Activated CD8-positive, alpha-beta memory T cell treated with anti-CD3 and anti-CD28 coated beads, Interleukin-2, amount 50 U/mL, for 4 hours (primary cell): ENCODE measurements around the gene TBC1D10A.

Experiments used
- DNase-seq: peaks from one replicate; pipeline ENCODE4 v3.0.0-alpha.2; 2020

Gene TBC1D10A

DNA sequence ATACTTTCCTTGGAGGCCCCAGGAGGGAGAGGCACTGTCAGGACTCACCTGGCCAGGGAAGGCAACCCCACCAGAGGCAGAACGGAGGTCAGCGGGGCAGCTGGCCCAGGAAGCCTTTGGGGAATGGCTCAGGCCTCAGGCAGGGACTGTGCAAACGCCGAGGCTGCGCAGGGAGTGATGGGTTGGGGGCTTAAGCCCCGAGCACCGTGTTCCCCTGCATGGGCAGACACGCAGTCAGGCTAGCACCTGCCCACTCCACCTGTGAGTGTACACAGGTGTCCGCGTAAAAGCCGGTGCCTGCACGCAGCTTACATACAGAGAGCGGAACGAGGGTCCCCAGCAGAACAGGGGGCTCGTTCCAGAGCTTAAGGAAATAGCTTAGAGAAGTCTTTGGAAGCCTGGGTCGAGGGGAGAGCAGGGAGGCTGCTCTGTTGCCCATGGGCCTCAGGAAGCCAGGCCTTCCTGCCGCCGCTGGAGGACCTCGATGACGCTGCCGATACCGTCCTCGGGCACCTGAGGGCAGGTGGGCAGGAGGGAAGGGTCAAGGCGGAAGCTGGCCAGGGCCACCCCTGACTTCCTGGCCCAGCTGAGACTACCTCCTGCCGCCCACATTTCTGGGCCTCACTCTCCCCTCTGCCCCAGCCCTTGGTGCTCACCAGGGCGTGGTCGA is 41.4 kb downstream of the TBC1D10A start:
- DNase-seq: no peak

- no peak for DNase-seq
Measured at GRCh38 chr22:30284666-30285065, 42.1 kb downstream of the TBC1D10A start.

DNA sequence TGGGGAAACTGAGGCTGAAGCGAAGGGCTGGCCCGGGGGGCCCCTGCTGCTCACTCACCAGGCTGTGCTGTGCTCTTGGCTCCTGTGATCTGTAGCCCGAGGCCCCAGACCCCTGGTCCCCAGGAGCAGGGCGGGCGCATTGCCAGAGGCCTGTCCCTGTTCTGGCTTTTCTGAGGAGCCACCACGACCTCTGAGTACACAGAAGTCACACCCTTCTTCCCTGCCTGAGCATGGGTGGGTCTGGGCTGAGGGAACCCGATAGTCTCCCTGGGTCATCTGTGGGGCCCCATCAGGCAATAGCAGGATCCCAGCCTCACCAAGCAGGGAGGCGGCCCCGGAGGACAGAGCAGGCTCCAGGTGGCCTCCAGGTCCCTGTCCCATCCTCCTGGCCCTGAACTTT is 42.6 kb downstream of the TBC1D10A start:
- DNase-seq: no peak

GRCh38 chr22:30283342-30283741 is 43.4 kb downstream of the TBC1D10A start:
- no peak for DNase-seq

- no peak for DNase-seq
Measured at GRCh38 chr22:30282616-30283046, 44.1 kb downstream of the TBC1D10A start.

- no peak for DNase-seq
Measured at GRCh38 chr22:30280505-30280904, 46.2 kb downstream of the TBC1D10A start.

DNA sequence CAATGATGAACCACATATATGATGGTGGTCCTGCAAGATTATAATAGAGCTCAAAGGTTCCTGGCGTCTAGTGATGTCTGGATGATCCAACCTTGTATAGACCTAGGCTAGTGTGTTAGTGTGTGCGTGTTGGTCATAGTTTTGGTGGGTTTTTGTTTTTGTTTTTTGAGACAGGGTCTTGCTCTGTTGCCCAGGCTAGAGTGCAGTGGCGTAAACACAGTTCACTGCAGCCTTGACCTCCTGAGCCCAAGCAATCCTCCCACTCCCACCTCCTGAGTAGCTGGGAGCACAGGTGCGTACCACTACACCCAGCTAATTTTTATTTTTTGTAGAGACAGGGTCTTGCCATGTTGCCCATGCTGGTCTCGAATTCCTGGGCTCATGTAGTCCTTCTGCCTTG is 46.8 kb downstream of the TBC1D10A start:
- no peak for DNase-seq

DNA sequence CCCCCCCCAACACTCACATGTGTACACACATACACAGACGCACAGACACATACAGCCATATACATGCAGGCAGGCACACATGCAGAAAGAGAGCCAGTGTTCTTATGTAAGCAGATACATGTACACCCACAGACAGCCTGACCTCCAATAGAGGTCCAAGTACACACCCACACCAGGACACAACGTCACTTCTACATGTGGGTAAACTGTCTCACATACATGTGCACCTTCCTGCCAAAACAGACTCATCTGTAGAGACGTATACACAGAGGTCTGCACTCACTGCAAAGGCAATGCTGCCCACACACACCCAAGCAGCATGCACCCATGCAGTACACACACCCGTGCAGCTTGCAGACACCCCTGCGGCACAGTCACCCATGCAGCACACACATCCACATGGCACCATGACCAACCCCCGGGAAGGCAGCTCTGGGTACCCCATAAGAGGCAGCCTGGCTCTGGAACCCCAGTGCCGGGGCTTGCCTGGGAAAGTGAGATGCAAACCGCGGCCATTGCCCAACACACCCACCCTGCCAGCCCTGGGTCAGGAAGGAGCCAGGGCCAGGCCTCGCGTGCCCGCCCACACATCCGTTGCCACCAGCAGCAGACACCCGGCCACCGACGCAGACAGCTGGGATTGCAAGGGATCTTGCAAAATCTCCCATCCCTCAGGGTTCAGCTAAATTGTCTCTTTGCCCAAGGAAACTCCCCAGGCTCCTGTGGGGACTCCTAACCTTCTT is 47.5 kb downstream of the TBC1D10A start:
- no peak for DNase-seq

GRCh38 chr22:30277547-30278344 is 49.0 kb downstream of the TBC1D10A start:
- no peak for DNase-seq

GRCh38 chr22:30276039-30276438 is 50.7 kb downstream of the TBC1D10A start:
- DNase-seq: no peak

DNA sequence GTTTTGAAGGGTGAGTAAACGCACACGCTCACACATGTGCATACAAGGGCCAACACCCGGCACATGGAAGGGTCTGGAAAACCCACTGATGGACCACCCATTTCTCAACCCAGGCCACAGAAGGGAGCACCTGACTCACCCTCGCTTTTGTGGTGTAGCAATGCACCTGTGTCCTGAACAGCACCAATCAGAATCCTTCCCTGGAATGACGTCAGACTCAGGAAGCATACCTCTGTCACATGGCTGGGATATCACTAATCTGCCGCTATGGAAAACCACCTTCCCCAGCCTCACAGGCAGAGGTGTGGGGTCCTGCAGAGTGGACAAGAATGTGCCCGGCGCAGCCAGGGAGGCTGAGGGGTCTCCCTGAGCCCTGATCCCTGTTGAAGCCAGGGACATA is 51.1 kb downstream of the TBC1D10A start:
- peak; percentile 52 for DNase-seq

DNA sequence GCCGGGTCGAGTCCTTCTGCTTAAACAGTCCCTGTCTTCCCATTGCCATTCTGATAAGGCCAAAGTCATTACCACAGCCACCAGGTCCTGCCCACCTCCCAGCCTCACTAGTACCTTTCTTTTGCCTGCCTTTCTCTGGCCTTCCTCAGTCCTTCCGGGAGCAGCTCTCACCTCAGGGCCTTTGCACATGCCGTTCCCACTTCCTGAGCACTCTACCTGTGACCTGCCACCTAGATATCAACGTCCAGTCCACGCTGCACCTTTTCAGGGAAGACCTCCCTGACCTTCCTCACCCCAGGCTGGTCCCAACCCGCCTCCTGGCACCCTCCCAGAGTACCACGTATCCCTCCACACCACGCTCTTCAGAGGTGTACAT is 52.3 kb downstream of the TBC1D10A start:
- no peak for DNase-seq

DNA sequence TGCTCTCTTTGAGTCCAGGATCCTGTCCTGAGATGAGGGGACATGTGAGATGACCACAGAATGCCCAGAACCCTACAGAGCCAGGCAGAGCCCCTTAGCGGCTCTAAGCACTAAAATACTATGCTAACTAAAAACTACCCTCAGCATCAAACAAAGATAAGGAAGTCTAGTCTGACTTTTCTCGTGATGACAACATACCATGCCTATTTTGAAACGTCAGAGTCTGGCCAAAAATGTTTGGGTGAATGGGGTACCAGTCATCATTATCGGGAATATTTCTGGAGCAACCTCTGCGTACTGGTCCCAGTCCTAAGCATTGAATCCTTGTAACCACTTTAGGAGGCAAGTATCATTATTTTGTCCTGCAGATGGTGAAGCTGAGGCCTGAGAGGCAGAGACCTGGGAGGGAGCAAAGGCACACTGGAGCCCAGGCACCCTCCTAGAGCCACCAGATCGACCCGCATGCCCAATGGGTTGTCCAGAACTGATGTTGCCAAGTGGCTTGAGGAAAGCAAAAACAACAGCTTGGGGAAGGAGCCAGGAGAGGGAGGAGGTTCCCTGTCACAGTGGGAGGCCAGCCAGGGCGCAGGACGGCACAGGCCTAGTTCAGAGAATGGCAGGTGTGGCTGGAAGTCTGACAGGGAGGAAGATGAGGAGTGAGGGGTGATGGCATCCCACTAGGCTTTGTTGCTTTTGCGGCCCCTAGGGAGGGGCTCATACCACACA is 52.9 kb downstream of the TBC1D10A start:
- no peak for DNase-seq

DNA sequence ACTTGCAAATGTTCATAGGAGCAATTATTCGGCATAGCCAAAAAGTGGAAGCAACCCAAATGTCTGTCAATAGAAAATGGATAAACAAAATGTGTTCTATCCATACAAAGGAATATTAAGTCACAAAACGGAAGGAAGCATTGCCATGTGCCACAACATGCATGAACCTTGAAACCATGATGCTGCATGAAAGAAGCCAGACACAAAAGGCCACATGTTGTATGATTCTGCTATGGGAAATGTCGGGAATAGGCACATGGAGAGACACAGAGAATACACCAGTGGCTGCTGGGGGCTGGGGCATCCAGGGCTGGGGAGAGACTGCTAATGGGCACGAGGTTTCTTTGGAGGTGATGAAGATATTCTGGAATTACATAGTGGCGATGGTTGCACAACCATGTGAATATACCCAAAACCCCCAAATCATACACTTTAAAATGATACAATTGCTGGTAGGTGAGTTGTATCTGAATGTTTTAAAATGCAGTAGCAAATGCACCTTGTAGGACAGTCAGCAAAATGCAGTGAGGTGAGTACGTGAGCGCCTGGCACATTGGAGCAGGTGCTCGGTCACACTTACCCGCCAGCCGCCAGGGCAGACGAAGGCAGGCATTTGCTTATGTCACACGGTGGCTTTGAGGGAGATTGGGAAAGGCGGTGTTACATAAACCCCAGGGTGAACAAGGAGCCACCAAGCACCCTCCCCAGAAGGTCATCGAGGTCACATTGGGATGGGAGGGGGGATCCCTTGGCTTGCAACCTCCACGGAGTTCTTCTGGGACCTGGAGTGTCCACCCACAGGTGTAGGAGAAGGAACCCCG is 53.8 kb downstream of the TBC1D10A start:
- no peak for DNase-seq

GRCh38 chr22:30270832-30271231 is 55.9 kb downstream of the TBC1D10A start:
- DNase-seq: no peak

- no peak for DNase-seq
Measured at GRCh38 chr22:30268331-30268730, 58.4 kb downstream of the TBC1D10A start.

DNA sequence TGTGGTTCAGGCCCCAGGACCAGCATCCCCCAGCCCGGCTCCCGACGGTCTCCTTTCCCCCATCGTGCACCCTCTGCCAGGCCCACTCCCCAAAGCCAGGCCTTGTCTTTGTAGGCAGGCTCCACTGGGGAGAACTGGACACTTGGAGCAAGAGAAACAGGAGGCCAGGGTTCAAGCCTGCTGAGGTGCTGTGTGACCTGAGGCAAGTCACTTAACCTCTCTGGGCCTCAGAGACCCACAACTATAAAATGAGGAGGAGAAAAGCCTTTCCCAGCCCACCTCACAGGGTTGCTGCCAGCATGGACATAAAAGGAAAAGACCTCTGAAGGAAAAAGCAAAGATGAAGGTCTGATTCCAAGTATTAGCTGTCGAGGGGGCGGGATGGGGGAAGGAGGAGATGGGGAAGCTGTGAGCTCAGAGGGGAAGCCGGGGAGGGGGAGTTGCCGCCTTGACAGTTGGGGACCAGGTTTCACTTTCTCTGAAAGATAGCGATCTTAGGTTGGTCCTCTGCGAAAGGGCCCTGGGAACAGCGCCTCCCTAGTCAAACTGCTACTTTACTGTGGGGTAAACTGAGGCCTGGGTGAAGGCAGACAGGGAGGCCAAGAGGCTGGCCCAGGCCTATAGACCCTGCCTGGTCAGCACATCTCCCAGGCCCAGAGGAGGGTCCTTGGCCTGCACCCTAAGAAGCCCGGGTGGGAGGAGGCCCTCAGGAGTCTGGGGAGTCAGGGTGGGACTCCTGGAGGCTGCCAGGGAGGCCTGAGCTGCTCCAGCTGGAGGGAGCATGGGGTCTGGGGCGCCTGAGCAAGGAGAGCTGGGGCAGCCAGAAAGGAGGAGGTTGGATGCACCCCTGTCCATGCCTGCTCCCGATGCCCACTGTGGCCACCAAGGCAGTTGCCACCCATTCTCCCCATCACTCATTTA is 59.1 kb downstream of the TBC1D10A start:
- no peak for DNase-seq

DNA sequence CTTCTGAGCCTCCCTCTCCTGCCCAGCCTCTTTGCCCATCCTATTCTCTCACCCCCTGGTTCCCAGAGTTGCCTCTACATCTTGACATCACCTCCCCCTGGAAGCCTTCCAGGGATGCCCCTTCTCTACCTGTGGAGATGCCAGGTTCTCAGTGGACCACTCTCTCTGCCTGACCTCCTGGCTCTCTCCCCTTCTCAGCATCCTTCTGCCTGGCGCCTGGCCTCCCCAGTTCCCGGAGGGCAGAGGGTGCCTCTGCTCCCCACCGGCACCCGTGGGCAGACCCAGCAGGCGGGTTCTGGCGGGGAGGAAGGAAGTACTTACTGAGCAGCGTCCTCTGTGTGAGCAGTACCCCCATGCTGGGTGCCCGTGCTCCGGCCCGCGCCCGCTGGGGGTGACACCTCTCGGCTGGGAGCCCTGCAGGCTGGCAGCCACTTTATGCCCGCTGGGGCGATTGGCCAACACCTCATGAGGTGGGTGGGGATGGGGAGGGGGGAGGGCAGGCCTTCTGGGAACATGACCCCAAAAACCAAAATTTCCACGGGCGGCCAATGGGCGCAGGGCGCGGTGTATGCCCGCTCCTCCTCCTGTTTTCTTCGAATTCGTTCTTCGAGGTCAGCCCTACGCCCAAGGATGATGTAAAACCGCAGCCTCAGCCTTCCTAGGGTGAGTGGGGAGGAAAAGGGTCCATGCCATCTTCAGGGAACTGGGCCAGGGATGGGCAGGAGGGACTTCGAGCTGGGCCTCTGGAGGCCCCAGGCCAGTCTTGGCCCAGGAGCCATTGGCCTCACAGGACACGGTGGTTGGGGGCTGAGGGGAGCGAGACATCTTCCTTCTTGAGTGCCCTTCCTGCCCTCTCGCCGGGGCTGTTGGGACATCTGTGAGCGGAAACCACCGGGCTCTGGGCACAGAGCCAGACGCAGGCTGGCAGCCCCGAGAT is 60.0 kb downstream of the TBC1D10A start, which contains the start of gene OSM:
Gene OSM, minus strand, starts transcription at position 407 of the 937 bp plus-strand sequence. Its CDS starts 52 bp downstream, at position 355.
- peak; percentile 60 for DNase-seq

DNA sequence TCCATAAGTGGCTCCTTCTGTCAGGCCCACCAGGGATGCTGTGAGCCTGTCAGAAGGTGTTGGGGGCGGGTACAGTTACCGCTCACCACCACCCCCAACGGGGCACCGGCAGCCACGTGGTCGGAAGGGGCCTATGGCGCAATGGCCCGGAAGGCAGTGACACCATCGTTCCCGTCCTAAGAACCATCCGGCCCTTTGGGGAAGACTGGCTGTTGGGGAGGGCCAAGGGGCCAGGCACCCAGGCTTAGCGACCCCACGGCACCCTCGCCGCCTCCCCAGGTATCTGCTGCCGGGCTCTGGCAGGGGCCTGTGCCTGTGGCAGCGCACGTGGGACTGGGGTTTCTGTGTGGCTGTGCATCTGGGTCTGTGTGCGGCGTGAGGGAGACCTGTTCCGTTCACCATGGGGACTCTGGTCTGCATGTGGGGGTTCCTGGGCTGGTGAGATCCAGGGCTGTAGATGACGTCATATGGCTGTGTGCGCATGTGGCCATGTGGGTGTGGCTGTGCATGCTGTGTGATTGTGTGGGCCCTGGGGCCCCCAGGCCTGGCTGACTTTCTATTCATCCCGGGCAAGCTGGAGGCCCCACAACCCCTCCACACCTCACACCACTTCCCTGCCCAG is 60.8 kb downstream of the TBC1D10A start:
- DNase-seq: peak; percentile 85
